Measurements from ENCODE around the gene RAI2. TPM values are rescaled to one million over a fixed set of nuclear protein-coding genes. Genes with fewer than 3 reads are reported as not detected.

The RAI2 gene
- total RNA-seq, 2 donors from 2014 or later, result 3.5 to 6.5 TPM

- intact Hi-C loops (cut with DNase I, micrococcal nuclease), result no loop called here
- ATAC-seq (no peak), DNase-seq (no peak)
Measured at GRCh38 chrX:17798921-17799320, 62.2 kb downstream of the RAI2 start.

DNA sequence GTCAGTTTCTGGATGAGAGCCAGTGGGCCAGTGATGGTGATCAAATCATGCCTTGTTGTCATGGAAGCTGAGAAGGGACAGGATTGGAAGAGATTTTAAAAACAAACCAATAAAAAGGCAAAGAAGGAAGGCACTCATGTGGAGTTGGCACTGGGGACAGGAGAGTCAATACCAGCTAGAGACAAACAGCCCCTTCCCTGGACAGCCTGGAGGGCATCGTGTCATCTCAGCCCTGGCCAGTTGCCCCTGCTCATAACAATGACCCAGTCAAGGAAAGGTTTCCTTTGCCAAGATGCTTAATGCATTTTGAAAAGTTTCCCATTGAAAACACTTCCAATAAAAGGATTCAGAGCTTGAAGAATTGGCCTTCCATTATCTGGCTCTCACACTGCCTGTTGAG, 68.3 kb downstream of the RAI2 start:
- DNase-seq (no peak), ATAC-seq (no peak)
- intact Hi-C loops (cut with DNase I, micrococcal nuclease), result no loop called here

GRCh38 chrX:17788956-17789562, 72.0 kb downstream of the RAI2 start:
- ATAC-seq, result no peak
- no peak for DNase-seq
- intact Hi-C loops (cut with DNase I, micrococcal nuclease), result loop anchor here in 1 of 2 donors (5.0 kb wide), 1 partner anchor 418 kb away; no protein-coding TSS in a partner anchor

- intact Hi-C loops (cut with DNase I, micrococcal nuclease), result loop anchor here in 1 of 2 donors (5.0 kb wide), 1 partner anchor 419 kb away; no protein-coding TSS in a partner anchor
- ATAC-seq (peak; percentile 69), DNase-seq (peak in 1 of 2 donors; percentile 17)
Measured at GRCh38 chrX:17788439-17788838, 72.7 kb downstream of the RAI2 start.

- DNase-seq (no peak), ATAC-seq (peak; percentile 16)
- intact Hi-C loops (cut with DNase I, micrococcal nuclease), result loop anchor here in 1 of 2 donors (5.0 kb wide), 1 partner anchor 420 kb away; no protein-coding TSS in a partner anchor
Measured at GRCh38 chrX:17787557-17787956, 73.5 kb downstream of the RAI2 start.

DNA sequence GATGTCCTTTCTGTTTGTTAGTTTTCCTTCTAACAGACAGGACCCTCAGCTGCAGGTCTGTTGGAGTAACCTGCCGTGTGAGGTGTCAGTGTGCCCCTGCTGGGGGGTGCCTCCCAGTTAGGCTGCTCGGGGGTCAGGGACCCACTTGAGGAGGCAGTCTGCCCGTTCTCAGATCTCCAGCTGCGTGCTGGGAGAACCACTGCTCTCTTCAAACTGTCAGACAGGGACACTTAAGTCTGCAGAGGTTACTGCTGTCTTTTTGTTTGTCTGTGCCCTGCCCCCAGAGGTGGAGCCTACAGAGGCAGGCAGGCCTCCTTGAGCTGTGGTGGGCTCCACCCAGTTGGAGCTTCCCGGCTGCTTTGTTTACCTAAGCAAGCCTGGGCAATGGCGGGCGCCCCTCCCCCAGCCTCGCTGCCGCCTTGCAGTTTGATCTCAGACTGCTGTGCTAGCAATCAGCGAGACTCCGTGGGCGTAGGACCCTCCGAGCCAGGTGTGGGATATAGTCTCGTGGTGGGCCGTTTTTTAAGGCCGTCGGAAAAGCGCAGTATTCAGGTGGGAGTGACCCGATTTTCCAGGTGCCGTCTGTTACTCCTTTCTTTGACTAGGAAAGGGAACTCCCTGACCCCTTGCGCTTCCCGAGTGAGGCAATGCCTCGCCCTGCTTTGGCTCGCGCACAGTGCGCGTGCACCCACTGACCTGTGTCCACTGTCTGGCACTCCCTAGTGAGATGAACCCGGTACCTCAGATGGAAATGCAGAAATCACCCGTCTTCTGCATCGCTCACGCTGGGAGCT, 74.3 kb downstream of the RAI2 start:
- DNase-seq (peak; percentile 39 to 45), ATAC-seq (peak; percentile 46)
- intact Hi-C loops (cut with DNase I, micrococcal nuclease), result loop anchor here in 1 of 2 donors (5.0 kb wide), 1 partner anchor 421 kb away; no protein-coding TSS in a partner anchor

- DNase-seq (no peak), ATAC-seq (no peak)
- intact Hi-C loops (cut with DNase I, micrococcal nuclease), result no loop called here
Measured at GRCh38 chrX:17779434-17779833, 81.7 kb downstream of the RAI2 start.

- DNase-seq (no peak), ATAC-seq (no peak)
- intact Hi-C loops (cut with DNase I, micrococcal nuclease), result no loop called here
Measured at GRCh38 chrX:17778997-17779396, 82.1 kb downstream of the RAI2 start.

DNA sequence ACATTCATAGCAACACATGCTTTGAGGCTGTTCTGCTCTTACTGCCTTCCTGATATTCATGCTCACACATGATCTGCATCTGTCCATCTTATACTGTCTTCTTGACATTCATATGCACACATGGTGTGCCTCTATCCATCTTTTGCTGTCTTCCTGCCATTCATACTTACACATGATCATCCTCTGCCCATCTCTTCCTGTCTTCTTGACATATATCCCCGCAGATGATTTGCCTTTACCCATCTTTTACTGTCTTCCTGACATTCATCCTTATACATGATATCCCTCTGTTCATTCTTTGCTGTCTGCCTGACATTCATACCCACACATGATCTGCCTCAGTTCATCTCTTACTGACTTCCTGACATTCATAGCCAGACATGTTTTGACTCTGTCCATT, 87.0 kb downstream of the RAI2 start:
- intact Hi-C loops (cut with DNase I, micrococcal nuclease), result no loop called here
- ATAC-seq (no peak), DNase-seq (no peak)

- intact Hi-C loops (cut with DNase I, micrococcal nuclease), result no loop called here
- ATAC-seq, result no peak
Measured at GRCh38 chrX:17773221-17773876, 87.7 kb downstream of the RAI2 start.

DNA sequence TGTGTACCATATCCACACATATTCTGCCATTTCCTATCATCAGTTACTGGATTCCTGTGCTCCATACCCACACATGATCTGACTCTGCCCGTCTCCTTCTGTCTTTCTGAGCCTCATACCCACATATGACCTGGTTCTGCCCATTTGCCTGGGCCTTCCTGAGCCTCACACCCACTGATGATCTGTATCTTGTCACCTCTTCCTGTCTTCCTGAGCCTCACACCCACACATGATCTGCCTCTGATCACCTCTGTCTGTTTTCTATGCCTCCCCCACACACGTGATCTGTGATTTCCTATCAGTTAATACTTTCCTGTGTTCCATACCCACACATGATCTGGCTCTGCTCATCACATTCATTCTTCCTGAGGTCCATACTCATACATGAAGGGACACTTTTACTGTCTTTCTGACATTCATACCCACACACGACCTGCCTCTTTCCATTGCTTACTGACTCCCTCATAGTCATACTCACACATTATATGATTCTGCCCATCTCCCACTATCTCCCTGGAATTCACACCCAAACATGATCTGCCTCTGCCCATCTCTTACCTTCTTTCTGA, 91.3 kb downstream of the RAI2 start:
- ATAC-seq (no peak), DNase-seq (no peak)
- intact Hi-C loops (cut with DNase I, micrococcal nuclease), result no loop called here

More at GRCh38 chrX:17773221-17773876, 87.7 kb downstream of the RAI2 start:
- DNase-seq, result no peak

DNA sequence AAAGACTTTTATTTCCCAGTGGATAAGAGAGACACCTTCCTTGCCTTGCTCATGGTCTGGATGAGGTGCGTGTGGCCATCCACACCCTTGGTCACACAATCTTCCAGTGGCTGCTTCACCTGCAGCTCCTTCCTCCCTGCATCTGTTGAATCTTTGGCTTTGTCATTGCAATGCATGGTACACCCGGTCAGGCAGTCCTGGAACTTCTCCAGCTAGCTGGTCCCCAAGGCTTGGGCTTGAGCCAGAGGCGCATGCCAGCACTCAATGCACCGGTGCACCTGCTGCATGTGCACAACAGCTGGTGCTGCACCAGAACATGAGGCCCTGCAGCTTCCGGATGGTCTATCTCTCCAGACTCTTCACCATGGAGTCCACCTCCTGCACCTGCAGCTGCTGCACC, 92.1 kb downstream of the RAI2 start:
- no peak for ATAC-seq

DNA sequence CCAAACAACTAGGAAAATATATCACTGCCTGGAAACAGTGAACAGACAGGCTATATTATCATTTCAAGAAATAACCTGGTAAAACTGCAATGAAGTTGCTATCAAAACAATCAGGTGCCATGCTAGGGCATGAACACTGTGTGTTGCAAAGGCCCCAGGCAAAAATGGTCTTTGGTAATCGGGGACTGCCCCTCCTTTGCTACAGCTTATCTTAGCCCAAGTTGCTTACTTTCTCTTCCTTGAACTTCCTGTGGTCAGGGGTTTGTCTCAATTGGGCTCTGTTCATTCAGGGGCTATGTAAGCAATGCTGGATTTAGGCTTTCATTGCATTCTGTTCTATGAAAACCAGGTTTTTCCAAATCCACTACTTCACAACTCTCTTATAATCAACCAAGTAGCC, 93.4 kb downstream of the RAI2 start:
- no peak for DNase-seq
- intact Hi-C loops (cut with DNase I, micrococcal nuclease), result no loop called here
- ATAC-seq, result no peak

More for the DNA sequence above, 92.1 kb downstream of the RAI2 start:
- intact Hi-C loops (cut with DNase I, micrococcal nuclease), result no loop called here
- DNase-seq, result no peak

GRCh38 chrX:17759990-17760389, 101.1 kb downstream of the RAI2 start:
- DNase-seq (no peak), ATAC-seq (no peak)
- intact Hi-C loops (cut with DNase I, micrococcal nuclease), result no loop called here

- DNase-seq (no peak), ATAC-seq (no peak)
- intact Hi-C loops (cut with DNase I, micrococcal nuclease), result no loop called here
Measured at GRCh38 chrX:17758382-17758781, 102.7 kb downstream of the RAI2 start.

DNA sequence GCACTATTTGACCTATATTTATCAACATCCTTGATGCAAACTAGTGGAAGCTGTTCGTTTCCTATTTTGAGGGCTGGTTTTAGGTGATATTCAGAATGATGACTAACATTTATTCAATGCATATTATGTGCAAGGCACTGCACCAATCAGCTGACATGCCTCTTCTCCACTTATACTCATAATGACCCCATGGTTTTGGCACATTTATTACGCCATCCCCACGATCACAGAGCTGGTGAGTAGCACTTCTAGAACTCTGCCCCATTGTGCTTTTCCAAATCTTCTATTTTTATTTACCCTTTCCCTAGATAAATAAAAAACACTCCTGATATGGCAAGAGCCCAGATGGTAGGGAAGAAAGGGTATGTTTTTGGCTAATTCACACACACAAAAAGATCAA, 110.7 kb downstream of the RAI2 start:
- no peak for DNase-seq
- no peak for ATAC-seq

More for the DNA sequence above, 110.7 kb downstream of the RAI2 start:
- intact Hi-C loops (cut with DNase I, micrococcal nuclease), result no loop called here
